Peyer's patch (tissue), 4 donors: ENCODE data around the gene RFNG.

Source experiments
- CTCF ChIP-seq, 6 experiments: fragments of 450-650 bp in 4 of 6; fragments of 200-600 bp in 2 of 6; sonication (generic) in 1 of 6; IDR thresholded peaks; one replicate each; pipeline ENCODE4 v1.5.1; 2017 to 2019; ENCODE audit warnings: antibody characterized with exemption in 6 of 6, mild to moderate bottlenecking in 3 of 6, moderate library complexity in 1 of 6
- POLR2A ChIP-seq, 2 donors: fragments of 450-650 bp; IDR thresholded peaks; one replicate each; pipeline ENCODE4 v1.5.1; 2017; ENCODE audit warnings: antibody characterized with exemption in 2 of 2, mild to moderate bottlenecking in 2 of 2, moderate library complexity in 2 of 2

DNA sequence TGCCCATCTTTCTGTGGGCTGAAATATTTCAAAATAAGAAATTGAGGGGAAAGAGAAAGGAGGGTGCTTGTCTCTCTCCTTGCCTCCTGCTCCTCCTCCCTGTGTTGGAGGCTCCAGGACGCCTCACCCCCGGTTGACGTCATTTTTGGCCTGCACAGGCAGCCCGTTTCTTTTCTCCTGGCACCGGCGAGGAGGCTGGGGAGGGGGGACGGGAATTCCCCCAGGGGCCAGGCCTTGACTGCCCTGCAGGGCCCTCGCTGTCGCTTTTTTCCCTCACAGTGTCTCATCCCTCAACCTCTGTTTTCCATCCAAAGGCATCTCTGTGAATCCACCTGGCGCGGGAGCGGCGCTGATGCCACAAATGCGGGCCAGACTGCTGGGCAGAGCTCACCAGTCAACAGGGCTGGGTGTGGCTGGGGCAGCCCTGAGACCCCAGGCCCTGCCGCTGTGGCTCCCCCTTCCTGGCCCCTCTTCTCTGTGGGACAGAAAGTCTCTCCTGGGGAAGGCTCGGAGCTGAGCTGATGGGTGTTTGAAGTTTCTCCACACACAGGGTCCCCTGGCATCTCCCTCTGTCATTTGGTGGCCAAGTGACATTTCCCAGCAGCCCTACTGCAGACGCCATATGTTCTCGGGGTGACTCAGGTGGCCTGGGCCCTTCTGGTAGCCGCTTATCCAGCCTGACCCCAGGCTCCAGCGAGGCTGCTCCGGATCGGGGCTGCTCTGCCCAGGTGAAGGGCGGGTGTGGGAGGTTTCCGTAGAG, 45.0 kb downstream of the RFNG start:
- TF ChIP-seq POLR2A (IDR thresholded peaks at IDR 0.05) (no peak), CTCF (IDR thresholded peaks at IDR 0.05) (no peak)
